Small intestine (tissue), 7 donors: ENCODE results near the gene WDR90. TPM values are rescaled to one million over a fixed set of nuclear protein-coding genes. Genes with fewer than 3 reads are reported as not detected.
A peak's percentile ranks its signal among the peaks of the same experiment; 100 is the strongest.
"Not testable (repeated sequence)": the region's sequence is repeated elsewhere in the genome, so short reads cannot be mapped to it uniquely, and the experiment has no call there.

ENCODE experiments used
- DNase-seq, 2 donors: peaks; one replicate each; pipeline versions ENCODE4 v3.0.0 to v3.0.0-alpha.2; 2013
- FAIRE-seq: peaks from 2 replicates; lab custom pipeline; 2012; peaks lifted over from hg19 to GRCh38; lab: Jason Lieb, UNC
- H3K27ac ChIP-seq, 3 donors: one replicate each; pipeline ENCODE4 v1.5.1; 2013; ENCODE audit warnings: low read length in 2 of 3, mild to moderate bottlenecking in 2 of 3, control low read depth in 1 of 3, inconsistent platforms in 1 of 3, low read depth in 1 of 3, moderate library complexity in 1 of 3
- H3K27me3 ChIP-seq, 3 donors: one replicate each; pipeline ENCODE4 v1.6.1; 2013; ENCODE audit warnings: low read length in 3 of 3, inconsistent platforms in 1 of 3; ENCODE audit not compliant: control insufficient read depth in 3 of 3, insufficient read depth in 3 of 3
- H3K36me3 ChIP-seq, 3 donors: one replicate each; pipeline ENCODE4 v1.6.1; 2013; ENCODE audit warnings: low read length in 3 of 3, inconsistent platforms in 1 of 3, low read depth in 1 of 3, mild to moderate bottlenecking in 1 of 3, moderate library complexity in 1 of 3; ENCODE audit not compliant: control insufficient read depth in 3 of 3, insufficient read depth in 2 of 3
- H3K4me1 ChIP-seq, 3 donors: one replicate each; pipeline ENCODE4 v1.6.1; 2013; ENCODE audit warnings: low read length in 2 of 3, inconsistent platforms in 1 of 3, low read depth in 1 of 3, mild to moderate bottlenecking in 1 of 3, moderate library complexity in 1 of 3; ENCODE audit not compliant: control insufficient read depth in 3 of 3, insufficient read depth in 2 of 3
- H3K4me3 ChIP-seq, 3 donors: one replicate each; pipeline ENCODE4 v1.5.1; 2013; ENCODE audit warnings: low read length in 3 of 3, control low read depth in 1 of 3, inconsistent platforms in 1 of 3, low read depth in 1 of 3, mild to moderate bottlenecking in 1 of 3, moderate library complexity in 1 of 3
- H3K9me3 ChIP-seq, 2 donors: one replicate each; pipeline ENCODE4 v1.6.1; 2013; ENCODE audit warnings: low read depth in 1 of 2, low read length in 1 of 2; ENCODE audit not compliant: control insufficient read depth in 2 of 2, insufficient read depth in 1 of 2
- WGBS, 3 donors: extraction: QIAGEN DNeasy Blood & Tissue Kit; methylation state at CpG; one replicate each; pipeline ENCODE4 v1.1.7; 2013; 5-methylcytosine and 5-hydroxymethylcytosine counted together
- polyA plus RNA-seq, 4 donors: library from polyadenylated mRNA; stranded (reverse) in 3 of 4; unstranded in 1 of 4; fragments of 200-250 nt in 3 of 4; fragments of 120-200 nt in 1 of 4; gene quantifications; one replicate each; pipeline versions ENCODE4 v1.2.1 to v1.2.3, GENCODE V29; 2013
- donor health status: healthy with polysubstance abuse.
- donor health status: control.
- donor health status: control.
- donor health status: Bipolar disorder and iron deficiency.
- donor health status: healthy.

WDR90 gene
- polyA plus RNA-seq, 4 donors = 15.7 to 36.5 (median 25.6) TPM

GRCh38 chr16:686459-687260 lies 37.5 kb downstream of the WDR90 start:
- 95 to 96% (median 95%) methylated on average over 46 to 51 of the region's 51 CpGs for WGBS, 3 donors
- peaks cover 0 to 5% (median 0%) of the 10 kb centered on the region in 3 donors for H3K27me3 ChIP-seq
- H3K4me1 ChIP-seq = peaks cover 7 to 29% (median 8%) of the 10 kb centered on the region in 3 donors
- no peaks in the 10 kb centered on the region for H3K9me3 ChIP-seq
- peaks cover 5 to 56% (median 12%) of the 10 kb centered on the region in 3 donors for H3K36me3 ChIP-seq
- FAIRE-seq (no peak), DNase-seq (no peak)
- H3K27ac ChIP-seq = no peak overlapping the region
- no peak overlapping the region for H3K4me3 ChIP-seq

- 89 to 95% (median 94%) methylated on average over 19 of the region's 19 CpGs for WGBS, 3 donors
- FAIRE-seq (no peak), DNase-seq (no peak)
- H3K36me3 ChIP-seq = peaks cover 3 to 48% (median 7%) of the 10 kb centered on the region in 3 donors
- H3K27me3 ChIP-seq = peaks cover 0 to 11% (median 0%) of the 10 kb centered on the region in 3 donors
- peaks cover 3 to 20% (median 8%) of the 10 kb centered on the region in 3 donors for H3K4me1 ChIP-seq
- H3K27ac ChIP-seq = no peak overlapping the region
- no peak overlapping the region for H3K4me3 ChIP-seq
- H3K9me3 ChIP-seq = no peaks in the 10 kb centered on the region
These were observed 38.3 kb downstream of the WDR90 start for GRCh38 chr16:687499-687898.

DNA sequence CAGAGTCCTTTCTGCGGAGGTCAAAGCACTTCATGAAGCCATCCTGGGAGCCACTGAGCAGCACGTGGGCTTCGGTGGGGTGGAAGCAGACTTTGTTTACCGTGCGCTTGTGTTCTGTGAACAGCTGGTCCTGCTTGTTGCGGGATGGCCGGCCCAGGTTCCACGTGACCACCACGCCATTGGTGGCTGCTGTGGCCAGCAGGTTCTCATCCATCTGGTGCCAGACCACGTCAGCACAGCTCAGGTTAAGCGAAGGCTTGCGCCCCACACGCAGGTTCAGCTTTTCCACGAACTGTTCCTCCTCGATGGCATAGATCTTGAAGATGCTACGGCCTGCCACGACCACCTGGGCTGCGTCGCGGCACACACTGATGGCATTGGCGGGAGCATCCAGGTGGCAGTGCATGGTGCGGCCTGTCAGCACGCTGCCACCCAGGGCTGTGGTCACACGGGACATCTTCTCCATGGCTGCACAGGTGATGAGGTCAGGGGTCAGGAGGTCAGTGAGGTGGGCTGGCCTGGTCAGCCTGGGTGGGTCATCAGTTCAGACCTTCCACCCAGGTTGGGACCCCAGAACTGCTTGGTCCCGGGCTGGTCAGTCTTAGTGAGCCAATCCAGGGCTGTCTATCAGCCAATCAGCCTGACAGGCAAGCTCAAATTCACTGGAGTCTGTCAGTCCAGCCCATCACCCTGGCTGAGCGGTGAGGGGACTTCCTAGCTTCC lies 40.2 kb downstream of the WDR90 start:
- H3K4me1 ChIP-seq = peaks cover 3 to 9% (median 8%) of the 10 kb centered on the region in 3 donors
- peak overlapping the region; percentile 62 to 75 (median 68) for H3K27ac ChIP-seq

GRCh38 chr16:691242-691641 lies 42.1 kb downstream of the WDR90 start:
- WGBS, 3 donors = 82 to 90% (median 88%) methylated on average over 16 of the region's 16 CpGs
- H3K9me3 ChIP-seq, H3K4me3 ChIP-seq, DNase-seq, FAIRE-seq, H3K27ac ChIP-seq: not testable (repeated sequence)
- peaks cover 0 to 45% (median 3%) of the 10 kb centered on the region in 3 donors for H3K27me3 ChIP-seq
- H3K4me1 ChIP-seq = peaks cover 6 to 24% (median 8%) of the 10 kb centered on the region in 3 donors
- H3K36me3 ChIP-seq = peaks cover 0 to 19% (median 2%) of the 10 kb centered on the region in 3 donors

More for the DNA sequence above, 40.2 kb downstream of the WDR90 start:
- DNase-seq (no peak), FAIRE-seq (no peak)
- WGBS, 3 donors = 77 to 83% (median 79%) methylated on average over 26 of the region's 26 CpGs
- H3K36me3 ChIP-seq = peaks cover 0 to 36% (median 4%) of the 10 kb centered on the region in 3 donors
- peaks cover 0 to 27% (median 0%) of the 10 kb centered on the region in 3 donors for H3K27me3 ChIP-seq
- no peaks in the 10 kb centered on the region for H3K9me3 ChIP-seq
- peak overlapping the region; percentile 68 to 93 (median 88) for H3K4me3 ChIP-seq

- H3K9me3 ChIP-seq = no peaks in the 10 kb centered on the region
- H3K27ac ChIP-seq = no peak overlapping the region
- FAIRE-seq (no peak), DNase-seq (no peak)
- WGBS, 3 donors = 39 to 59% (median 50%) methylated on average over 10 of the region's 10 CpGs
- peaks cover 0 to 6% (median 0%) of the 10 kb centered on the region in 3 donors for H3K36me3 ChIP-seq
- H3K27me3 ChIP-seq = peaks cover 3 to 51% (median 5%) of the 10 kb centered on the region in 3 donors
- peaks cover 6 to 24% (median 8%) of the 10 kb centered on the region in 3 donors for H3K4me1 ChIP-seq
- H3K4me3 ChIP-seq = no peak overlapping the region
These were observed 43.4 kb downstream of the WDR90 start for GRCh38 chr16:692356-693108.

DNA sequence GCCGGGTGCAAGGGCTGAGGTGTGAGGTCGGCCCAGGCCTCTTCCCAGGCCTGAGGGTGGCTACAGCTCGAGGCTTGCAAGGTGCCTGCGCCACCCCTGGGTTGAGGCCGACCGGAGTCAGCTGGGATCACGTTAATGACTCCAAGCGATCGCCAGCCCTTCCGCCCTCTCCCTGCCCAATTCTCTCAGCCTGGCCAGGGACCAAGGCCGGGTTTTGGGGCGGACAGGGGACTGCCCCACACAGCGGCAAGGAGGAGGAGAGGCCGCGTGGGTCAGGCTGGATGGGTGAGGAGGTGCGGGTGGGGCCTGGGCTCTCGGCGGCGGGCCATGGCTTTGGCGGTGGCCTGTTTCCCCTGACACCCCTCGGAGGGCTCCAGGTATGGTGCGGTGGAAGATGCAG lies 44.2 kb downstream of the WDR90 start:
- FAIRE-seq = no peak
- Histone ChIP-seq H3K4me1 (peaks cover 6 to 24% (median 8%) of the 10 kb centered on the region in 3 donors), H3K27ac (no peak overlapping the region), H3K27me3 (peaks cover 3 to 53% (median 5%) of the 10 kb centered on the region in 3 donors), H3K9me3 (no peaks in the 10 kb centered on the region), H3K36me3 (no peaks in the 10 kb centered on the region), H3K4me3 (no peak overlapping the region)
- DNase-seq = no peak
- WGBS, 3 donors = 18 to 34% (median 32%) methylated on average over 18 to 22 of the region's 22 CpGs

- DNase-seq = peak in 1 of 2 donors; percentile 26
- Histone ChIP-seq H3K9me3 (no peaks in the 10 kb centered on the region), H3K27ac (no peak overlapping the region), H3K4me1 (peaks cover 6 to 24% (median 8%) of the 10 kb centered on the region in 3 donors), H3K27me3 (peaks cover 3 to 56% (median 5%) of the 10 kb centered on the region in 3 donors), H3K4me3 (peak overlapping the region in 1 of 3 donors; percentile 28), H3K36me3 (no peaks in the 10 kb centered on the region)
- 1 to 7% (median 7%) methylated on average over 16 to 37 of the region's 37 CpGs for WGBS, 3 donors
- FAIRE-seq = no peak
These were observed 44.6 kb downstream of the WDR90 start for GRCh38 chr16:693766-694165.
